HepG2 (cell line): Measurements from ENCODE around the gene STAT5A. TPM values are rescaled to one million over a fixed set of nuclear protein-coding genes. Genes with fewer than 3 reads are reported as not detected.

Experiments
- BRF2 ChIP-seq: sonication (generic); formaldehyde crosslinking; IDR thresholded peaks from 2 replicates; pipeline ENCODE4 v1.8.1; 2022; ENCODE audit warnings: mild to moderate bottlenecking, missing genetic modification reagents
- EHMT2 ChIP-seq: fragments of 200-600 bp; sonication (generic); IDR thresholded peaks from 2 replicates; pipeline ENCODE4 v1.7.0; 2017; ENCODE audit warnings: antibody characterized with exemption, low read depth, low read length, borderline replicate concordance
- FOXJ3 ChIP-seq: sonication (generic); formaldehyde crosslinking; IDR thresholded peaks from 2 replicates; pipeline ENCODE4 v1.4.0; 2020; ENCODE audit warnings: missing genetic modification reagents, mild to moderate bottlenecking, borderline replicate concordance
- HNRNPUL1 ChIP-seq: fragments of 200-400 bp; formaldehyde crosslinking; IDR thresholded peaks from 2 replicates; pipeline ENCODE4 v1.6.1; 2017; ENCODE audit warnings: low read depth, mild to moderate bottlenecking, low read length, moderate library complexity
- NPAS2 ChIP-seq: sonication (generic); formaldehyde crosslinking; IDR thresholded peaks from 2 replicates; pipeline ENCODE4 v1.8.0; 2022; ENCODE audit warnings: mild to moderate bottlenecking, missing genetic modification reagents, borderline replicate concordance
- PHF5A ChIP-seq: IDR thresholded peaks from one replicate; pipeline ENCODE4 v1.6.1; 2018; ENCODE audit warnings: low read depth, missing genetic modification reagents; ENCODE audit not compliant: unreplicated experiment
- SAP130 ChIP-seq: IDR thresholded peaks from 2 replicates; pipeline ENCODE4 v1.6.1; 2016; ENCODE audit warnings: low read depth
- SP1 ChIP-seq, 2 experiments: fragments of 450-650 bp in 1 of 2; sonication (generic) in 1 of 2; formaldehyde crosslinking in 1 of 2; IDR thresholded peaks; 2 replicates each; pipeline versions ENCODE4 v1.4.0 to v1.6.1; 2016 to 2020; ENCODE audit warnings: missing genetic modification reagents in 1 of 2
- ZBTB42 ChIP-seq: sonication (generic); formaldehyde crosslinking; IDR thresholded peaks from 2 replicates; pipeline ENCODE4 v1.5.0; 2020; ENCODE audit warnings: mild to moderate bottlenecking, missing genetic modification reagents
- ZNF335 ChIP-seq: sonication (generic); formaldehyde crosslinking; IDR thresholded peaks from 2 replicates; pipeline ENCODE4 v1.4.0; 2020; ENCODE audit warnings: missing genetic modification reagents
- ZNF570 ChIP-seq: sonication (generic); formaldehyde crosslinking; IDR thresholded peaks from 2 replicates; pipeline ENCODE4 v1.4.0; 2020; ENCODE audit warnings: mild to moderate bottlenecking, missing genetic modification reagents, borderline replicate concordance
- ZNF674 ChIP-seq: sonication (generic); formaldehyde crosslinking; IDR thresholded peaks from 2 replicates; pipeline ENCODE4 v1.5.0; 2020; ENCODE audit warnings: low read depth, mild to moderate bottlenecking, missing genetic modification reagents
- ZNF713 ChIP-seq: sonication (generic); formaldehyde crosslinking; IDR thresholded peaks from 2 replicates; pipeline ENCODE4 v1.4.0; 2020; ENCODE audit warnings: mild to moderate bottlenecking, missing genetic modification reagents
- ZZZ3 ChIP-seq: sonication (generic); formaldehyde crosslinking; IDR thresholded peaks from 2 replicates; pipeline ENCODE4 v1.4.0; 2020; ENCODE audit warnings: missing genetic modification reagents, mild to moderate bottlenecking, borderline replicate concordance
- polyA plus RNA-seq, 8 experiments: library from polyadenylated mRNA; depleted of rRNA in 3 of 8; stranded (reverse) in 7 of 8; unstranded in 1 of 8; fragments of >200 nt; fragmentation: Illumina TruSeq in 4 of 8; extraction: Trizol in 4 of 8; gene quantifications; 2 replicates each; pipeline versions ENCODE4 v1.2.1 to v1.2.3, GENCODE V29; 2011 to 2016; ENCODE audit warnings: low read depth in 4 of 8, missing spikeins in 1 of 8, mixed read lengths in 1 of 8; ENCODE audit not compliant: insufficient read depth in 1 of 8
- total RNA-seq, 5 experiments: library from RNA; depleted of rRNA; stranded (reverse); fragments of >200 nt; fragmentation: Illumina TruSeq; extraction: Trizol; gene quantifications; 2 replicates each; pipeline ENCODE4 v1.2.3, GENCODE V29; 2016; ENCODE audit warnings: low read depth in 1 of 5
- TF ChIP-seq, protein P1 (sequence below): IDR thresholded peaks from 2 replicates; pipeline ENCODE4 v1.6.1; 2016; ENCODE audit warnings: low read depth
- TF ChIP-seq, protein P2 (sequence below): sonication (generic); formaldehyde crosslinking; IDR thresholded peaks from 2 replicates; pipeline ENCODE4 v1.4.0; 2020; ENCODE audit warnings: low read depth, missing genetic modification reagents
- TF ChIP-seq, protein P3 (sequence below): sonication (generic); formaldehyde crosslinking; IDR thresholded peaks from 2 replicates; pipeline ENCODE4 v1.4.0; 2020; ENCODE audit warnings: low read depth, mild to moderate bottlenecking, missing genetic modification reagents
- TF ChIP-seq, protein P4 (sequence below): sonication (generic); formaldehyde crosslinking; IDR thresholded peaks from 2 replicates; pipeline ENCODE4 v1.8.1; 2023; ENCODE audit warnings: missing genetic modification reagents, inconsistent platforms, borderline replicate concordance

Gene STAT5A
- total and polyA plus RNA-seq, 2 of the 13 experiments (the other 11 are each of a cell fraction or from before 2014, with no cell fraction given): 1.4 to 4.1 TPM

GRCh38 chr17:42276609-42277341, 11.5 kb upstream of the STAT5A start (continued):
- TF ChIP-seq, protein P1, sequence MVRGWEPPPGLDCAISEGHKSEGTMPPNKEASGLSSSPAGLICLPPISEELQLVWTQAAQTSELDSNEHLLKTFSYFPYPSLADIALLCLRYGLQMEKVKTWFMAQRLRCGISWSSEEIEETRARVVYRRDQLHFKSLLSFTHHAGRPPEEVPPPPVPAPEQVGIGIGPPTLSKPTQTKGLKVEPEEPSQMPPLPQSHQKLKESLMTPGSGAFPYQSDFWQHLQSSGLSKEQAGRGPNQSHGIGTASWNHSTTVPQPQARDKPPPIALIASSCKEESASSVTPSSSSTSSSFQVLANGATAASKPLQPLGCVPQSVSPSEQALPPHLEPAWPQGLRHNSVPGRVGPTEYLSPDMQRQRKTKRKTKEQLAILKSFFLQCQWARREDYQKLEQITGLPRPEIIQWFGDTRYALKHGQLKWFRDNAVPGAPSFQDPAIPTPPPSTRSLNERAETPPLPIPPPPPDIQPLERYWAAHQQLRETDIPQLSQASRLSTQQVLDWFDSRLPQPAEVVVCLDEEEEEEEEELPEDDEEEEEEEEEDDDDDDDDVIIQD: no peak
- TF ChIP-seq ZNF570 (CRISPR knock-in tag) (no peak), ZNF674 (no peak), HNRNPUL1 (no peak), SAP130 (CRISPR knock-in tag) (peak; percentile 72), NPAS2 (CRISPR knock-in tag) (no peak), EHMT2 (no peak), SP1 (IDR thresholded peaks at IDR 0.05) (no peak), SP1 (CRISPR knock-in tag; IDR thresholded peaks at IDR 0.05) (no peak), ZBTB42 (no peak), PHF5A (no peak), ZNF713 (CRISPR knock-in tag) (no peak), ZZZ3 (CRISPR knock-in tag) (0 out of 2 replicates have a peak, but pooled peaks have one; percentile 42), ZNF335 (CRISPR knock-in tag) (no peak), FOXJ3 (CRISPR knock-in tag) (peak; percentile 56; the same call in 1 of the 2 replicates), BRF2 (peak; percentile 78; the same call in 1 of the 2 replicates)
- TF ChIP-seq, protein P2, sequence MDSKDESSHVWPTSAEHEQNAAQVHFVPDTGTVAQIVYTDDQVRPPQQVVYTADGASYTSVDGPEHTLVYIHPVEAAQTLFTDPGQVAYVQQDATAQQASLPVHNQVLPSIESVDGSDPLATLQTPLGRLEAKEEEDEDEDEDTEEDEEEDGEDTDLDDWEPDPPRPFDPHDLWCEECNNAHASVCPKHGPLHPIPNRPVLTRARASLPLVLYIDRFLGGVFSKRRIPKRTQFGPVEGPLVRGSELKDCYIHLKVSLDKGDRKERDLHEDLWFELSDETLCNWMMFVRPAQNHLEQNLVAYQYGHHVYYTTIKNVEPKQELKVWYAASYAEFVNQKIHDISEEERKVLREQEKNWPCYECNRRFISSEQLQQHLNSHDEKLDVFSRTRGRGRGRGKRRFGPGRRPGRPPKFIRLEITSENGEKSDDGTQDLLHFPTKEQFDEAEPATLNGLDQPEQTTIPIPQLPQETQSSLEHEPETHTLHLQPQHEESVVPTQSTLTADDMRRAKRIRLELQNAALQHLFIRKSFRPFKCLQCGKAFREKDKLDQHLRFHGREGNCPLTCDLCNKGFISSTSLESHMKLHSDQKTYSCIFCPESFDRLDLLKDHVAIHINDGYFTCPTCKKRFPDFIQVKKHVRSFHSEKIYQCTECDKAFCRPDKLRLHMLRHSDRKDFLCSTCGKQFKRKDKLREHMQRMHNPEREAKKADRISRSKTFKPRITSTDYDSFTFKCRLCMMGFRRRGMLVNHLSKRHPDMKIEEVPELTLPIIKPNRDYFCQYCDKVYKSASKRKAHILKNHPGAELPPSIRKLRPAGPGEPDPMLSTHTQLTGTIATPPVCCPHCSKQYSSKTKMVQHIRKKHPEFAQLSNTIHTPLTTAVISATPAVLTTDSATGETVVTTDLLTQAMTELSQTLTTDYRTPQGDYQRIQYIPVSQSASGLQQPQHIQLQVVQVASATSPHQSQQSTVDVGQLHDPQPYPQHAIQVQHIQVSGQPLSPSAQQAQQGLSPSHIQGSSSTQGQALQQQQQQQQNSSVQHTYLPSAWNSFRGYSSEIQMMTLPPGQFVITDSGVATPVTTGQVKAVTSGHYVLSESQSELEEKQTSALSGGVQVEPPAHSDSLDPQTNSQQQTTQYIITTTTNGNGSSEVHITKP (CRISPR knock-in tag): no peak
- TF ChIP-seq, protein P3, sequence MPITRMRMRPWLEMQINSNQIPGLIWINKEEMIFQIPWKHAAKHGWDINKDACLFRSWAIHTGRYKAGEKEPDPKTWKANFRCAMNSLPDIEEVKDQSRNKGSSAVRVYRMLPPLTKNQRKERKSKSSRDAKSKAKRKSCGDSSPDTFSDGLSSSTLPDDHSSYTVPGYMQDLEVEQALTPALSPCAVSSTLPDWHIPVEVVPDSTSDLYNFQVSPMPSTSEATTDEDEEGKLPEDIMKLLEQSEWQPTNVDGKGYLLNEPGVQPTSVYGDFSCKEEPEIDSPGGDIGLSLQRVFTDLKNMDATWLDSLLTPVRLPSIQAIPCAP (CRISPR knock-in tag): no peak
- TF ChIP-seq, protein P4, sequence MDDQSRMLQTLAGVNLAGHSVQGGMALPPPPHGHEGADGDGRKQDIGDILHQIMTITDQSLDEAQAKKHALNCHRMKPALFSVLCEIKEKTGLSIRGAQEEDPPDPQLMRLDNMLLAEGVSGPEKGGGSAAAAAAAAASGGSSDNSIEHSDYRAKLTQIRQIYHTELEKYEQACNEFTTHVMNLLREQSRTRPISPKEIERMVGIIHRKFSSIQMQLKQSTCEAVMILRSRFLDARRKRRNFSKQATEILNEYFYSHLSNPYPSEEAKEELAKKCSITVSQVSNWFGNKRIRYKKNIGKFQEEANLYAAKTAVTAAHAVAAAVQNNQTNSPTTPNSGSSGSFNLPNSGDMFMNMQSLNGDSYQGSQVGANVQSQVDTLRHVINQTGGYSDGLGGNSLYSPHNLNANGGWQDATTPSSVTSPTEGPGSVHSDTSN: peak; percentile 56; the same call in 1 of the 2 replicates
